CD4-positive, alpha-beta T cell treated with Interleukin-15 for 1 hour (primary cell): ENCODE measurements around the gene NES.

ENCODE experiments used
- DNase-seq: peaks from one replicate; pipeline ENCODE4 v3.0.0-alpha.2; 2020

NES gene

GRCh38 chr1:156618853-156619581 lies 58.2 kb downstream of the NES start, which contains the start of gene HAPLN2:
Gene HAPLN2, plus strand, starts transcription at chr1:156619415. Its CDS starts 4,076 bp downstream, at chr1:156623491.
- DNase-seq, result no peak
